T-helper 2 cell (primary cell): ENCODE measurements around the gene WIZ.
"Not testable (repeated sequence)": the region's sequence is repeated elsewhere in the genome, so short reads cannot be mapped to it uniquely, and the experiment has no call there.

Experiments used
- DNase-seq, 5 experiments: peaks; one replicate each; pipeline versions ENCODE4 v3.0.0 to v3.0.0-alpha.2; 2012 to 2022
- total RNA-seq, 2 donors: gene quantifications; one replicate each; lab custom pipeline; 2026; lab: John Stamatoyannopoulos, UW

The WIZ gene, protein sequence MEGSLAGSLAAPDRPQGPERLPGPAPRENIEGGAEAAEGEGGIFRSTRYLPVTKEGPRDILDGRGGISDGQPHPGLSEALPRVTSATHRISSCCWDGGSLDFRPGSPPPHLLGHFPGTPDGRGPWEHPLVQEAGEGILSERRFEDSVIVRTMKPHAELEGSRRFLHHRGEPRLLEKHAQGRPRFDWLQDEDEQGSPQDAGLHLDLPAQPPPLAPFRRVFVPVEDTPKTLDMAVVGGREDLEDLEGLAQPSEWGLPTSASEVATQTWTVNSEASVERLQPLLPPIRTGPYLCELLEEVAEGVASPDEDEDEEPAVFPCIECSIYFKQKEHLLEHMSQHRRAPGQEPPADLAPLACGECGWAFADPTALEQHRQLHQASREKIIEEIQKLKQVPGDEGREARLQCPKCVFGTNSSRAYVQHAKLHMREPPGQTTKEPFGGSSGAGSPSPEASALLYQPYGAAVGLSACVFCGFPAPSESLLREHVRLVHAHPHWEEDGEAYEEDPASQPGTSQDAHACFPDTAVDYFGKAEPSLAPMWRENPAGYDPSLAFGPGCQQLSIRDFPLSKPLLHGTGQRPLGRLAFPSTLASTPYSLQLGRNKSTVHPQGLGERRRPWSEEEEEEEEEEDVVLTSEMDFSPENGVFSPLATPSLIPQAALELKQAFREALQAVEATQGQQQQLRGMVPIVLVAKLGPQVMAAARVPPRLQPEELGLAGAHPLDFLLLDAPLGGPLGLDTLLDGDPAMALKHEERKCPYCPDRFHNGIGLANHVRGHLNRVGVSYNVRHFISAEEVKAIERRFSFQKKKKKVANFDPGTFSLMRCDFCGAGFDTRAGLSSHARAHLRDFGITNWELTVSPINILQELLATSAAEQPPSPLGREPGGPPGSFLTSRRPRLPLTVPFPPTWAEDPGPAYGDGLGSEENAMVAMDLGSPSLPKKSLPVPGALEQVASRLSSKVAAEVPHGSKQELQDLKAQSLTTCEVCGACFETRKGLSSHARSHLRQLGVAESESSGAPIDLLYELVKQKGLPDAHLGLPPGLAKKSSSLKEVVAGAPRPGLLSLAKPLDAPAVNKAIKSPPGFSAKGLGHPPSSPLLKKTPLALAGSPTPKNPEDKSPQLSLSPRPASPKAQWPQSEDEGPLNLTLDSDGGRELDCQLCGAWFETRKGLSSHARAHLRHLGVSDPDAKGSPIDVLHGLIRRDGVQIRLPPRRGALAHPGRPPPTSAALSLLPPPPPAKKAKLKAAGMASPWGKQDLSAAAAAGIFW (N-terminal part only)
- 21.5 to 32.7 reads per million in 2 donors for total RNA-seq

DNA sequence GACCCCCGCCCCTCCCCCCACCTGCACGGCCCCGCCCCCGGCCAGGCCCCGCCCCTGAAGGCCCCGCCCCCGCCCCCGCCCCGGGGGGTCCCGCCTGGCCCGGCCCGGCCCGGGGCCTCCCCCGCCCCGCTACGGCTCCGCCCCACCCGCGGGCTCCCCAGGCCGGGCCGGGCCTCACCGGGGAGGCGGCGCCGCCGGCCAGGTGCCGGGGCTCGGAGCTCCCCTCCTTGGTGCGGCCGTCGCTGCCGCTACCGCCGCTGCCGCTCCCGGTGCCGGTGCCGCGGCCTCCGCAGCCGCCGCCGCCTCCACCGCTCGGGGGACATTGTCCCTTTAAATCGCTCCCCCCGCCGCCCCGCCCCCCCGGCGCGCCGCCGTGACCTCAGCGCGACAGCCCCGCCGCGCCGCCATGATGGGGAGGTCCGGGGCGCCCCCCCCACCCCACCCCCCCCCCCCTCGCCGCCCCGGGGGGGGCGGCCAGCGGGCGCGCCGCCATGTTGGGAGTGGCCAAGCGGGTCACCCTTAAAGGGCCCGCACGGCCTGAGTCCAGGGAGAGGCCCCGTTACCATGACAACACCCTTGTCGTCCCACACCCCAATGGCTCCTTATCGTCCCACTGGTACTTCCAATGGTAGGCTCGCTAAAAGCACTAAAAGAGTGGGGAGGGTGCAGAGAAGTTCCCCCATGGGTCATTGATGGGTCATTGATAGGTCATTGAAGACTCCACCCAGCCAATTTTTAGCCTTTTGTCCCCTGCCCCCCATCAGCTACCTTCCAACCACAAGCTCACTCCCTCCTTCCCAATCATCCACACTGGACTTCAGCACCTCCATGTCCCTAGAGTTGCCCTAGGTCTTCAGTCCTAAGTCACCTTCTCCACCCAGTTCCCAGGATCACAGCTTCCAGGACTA is at the start of gene WIZ:
Gene WIZ, minus strand, starts transcription at position 337 of the 908 bp plus-strand sequence. CDS start 1,649 bp downstream, outside the sequence.
- peak; percentile 72 to 89 (median 78) for DNase-seq

DNA sequence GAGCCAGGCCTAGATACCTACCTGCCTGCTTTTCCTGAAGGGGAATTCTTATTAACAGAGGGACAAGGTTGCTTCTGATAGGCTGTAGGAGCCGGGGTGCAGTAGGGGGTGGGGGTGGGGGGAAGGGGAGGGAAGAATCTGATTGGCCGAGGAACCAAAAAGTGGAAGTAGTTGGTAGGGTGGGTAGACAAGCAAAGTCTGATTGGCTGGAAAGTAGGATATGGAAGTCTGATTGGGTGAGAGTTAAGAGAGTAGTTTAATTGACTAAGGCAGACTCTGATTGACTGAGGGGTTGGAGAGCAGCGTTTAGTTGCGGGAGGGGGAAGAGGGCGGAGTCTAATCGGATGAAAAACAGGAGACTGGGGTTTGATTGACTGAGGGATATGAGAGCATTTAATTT is 49.2 kb upstream of the WIZ start:
- peak in 1 of 5 experiments; percentile 38 for DNase-seq

DNA sequence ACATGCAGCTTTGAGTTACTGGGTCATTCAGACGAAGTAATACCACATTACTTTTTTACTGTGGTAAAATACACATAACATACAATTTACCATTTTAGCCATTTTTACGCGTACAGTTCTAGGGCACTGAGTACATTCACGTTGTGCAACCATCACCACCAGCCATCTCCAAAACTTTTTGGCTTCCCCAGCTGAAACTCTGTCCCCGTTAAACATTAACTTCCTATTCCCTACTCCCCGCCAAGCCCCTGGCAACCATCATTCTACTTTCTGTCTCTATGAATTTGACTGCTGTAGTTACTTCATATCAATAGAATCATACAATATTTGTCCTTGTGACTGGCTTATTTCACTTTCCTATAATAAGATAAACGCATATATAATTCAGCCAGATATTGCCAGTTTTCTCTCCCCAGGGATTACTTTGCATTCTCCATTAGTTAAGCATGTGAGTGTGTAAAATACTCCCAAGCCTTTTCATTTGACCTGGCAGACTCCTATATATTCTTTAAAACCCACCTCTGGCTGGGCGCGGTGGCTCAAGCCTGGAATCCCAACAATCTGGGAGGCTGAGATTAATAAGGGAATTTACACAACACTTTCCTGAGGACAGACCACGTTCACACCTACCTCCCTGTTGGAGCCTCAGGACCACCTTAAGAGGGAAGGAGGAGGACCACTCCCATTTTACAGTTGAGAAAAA is 48.6 kb upstream of the WIZ start:
- DNase-seq: no peak

DNA sequence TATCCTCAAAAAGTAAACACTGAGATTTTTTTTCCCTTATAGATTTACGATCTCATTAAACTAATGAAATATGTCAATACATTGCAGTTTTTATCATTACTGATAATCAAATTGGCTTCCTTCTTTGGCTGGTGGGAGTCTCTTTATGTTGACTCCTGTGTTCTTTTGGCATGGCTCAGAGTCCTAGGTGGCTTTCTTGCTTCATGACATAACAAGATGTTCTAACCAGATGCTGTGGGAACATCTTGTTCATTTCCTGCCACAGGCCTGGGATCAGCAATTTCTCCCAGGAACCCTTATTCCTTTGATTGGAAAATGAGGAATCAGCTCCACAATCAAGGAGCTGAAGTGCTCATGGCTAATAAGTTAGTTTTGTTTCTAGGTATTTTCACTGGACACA is 45.4 kb upstream of the WIZ start:
- DNase-seq: no peak

DNA sequence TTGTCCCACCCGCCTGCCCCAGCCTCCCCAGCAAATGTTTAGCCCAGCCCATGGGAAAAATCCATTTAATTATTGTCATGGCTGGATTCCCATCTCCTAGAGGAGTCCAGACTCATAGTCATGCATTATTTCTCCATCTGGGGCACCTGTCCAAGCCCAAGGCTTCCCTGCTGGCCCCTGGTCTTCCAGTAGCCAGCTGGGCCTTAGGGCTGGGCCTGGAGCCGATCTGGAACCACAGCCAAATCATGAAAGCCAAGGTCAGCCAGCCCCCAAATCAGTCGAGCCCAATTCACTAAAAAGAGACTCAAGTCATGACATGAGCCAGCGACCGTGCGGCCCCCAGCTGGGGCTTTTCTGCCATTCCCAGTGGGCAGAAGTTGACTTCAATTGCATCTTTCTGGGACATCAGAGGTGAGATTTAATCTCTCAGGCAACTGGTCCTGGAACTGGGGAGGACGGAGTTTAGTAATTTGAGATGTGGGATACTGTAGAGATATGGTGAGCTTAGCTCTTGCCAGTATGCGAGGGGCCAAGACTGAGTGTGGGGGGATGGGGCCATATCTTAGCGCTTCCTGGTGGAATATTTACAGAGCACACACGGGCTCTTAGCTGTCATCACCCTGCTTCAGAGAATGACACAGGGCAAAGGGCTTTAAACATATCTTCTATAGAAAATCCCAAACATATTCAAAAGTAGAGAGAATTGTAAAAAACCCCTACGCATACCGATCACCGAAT is 38.9 kb upstream of the WIZ start:
- DNase-seq: no peak

DNA sequence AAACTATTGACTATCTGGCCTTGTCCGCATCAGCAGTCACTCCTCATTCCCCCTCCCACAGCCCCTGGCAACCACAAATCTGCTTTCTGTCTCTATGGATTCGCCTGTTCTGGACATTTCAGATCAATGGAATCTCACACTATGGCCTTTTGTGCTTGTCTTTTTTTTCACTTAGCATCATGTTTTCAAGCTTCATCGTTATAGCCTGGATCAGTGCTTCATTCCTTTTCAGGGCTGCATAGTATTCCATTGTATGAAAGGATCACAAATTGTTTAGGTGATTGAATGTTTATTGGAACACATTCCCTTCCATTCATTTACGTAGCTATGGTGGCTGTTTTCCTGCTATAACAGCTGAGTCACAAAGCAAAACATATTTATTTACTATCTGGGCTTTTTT is 37.3 kb upstream of the WIZ start:
- no peak for DNase-seq

DNA sequence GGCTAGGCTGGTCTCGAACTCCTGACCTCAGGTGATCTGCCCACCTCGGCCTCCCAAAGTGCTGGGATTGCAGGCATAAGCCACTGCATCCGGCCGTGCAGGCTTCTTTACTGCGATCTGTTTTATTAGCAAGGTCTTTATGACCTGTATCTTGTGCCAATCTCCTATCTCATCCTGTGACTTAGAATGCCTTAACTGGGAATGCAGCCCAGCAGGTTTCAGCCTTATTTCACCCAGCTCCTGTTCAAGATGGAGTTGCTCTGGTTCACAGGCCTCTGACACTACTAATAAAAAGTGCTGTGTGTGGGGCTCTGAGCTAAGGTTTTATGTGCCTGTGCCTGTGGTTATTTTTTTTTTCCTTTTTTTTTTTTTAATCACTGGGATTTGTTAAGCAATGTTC is 36.0 kb upstream of the WIZ start:
- DNase-seq: not testable (repeated sequence)

DNA sequence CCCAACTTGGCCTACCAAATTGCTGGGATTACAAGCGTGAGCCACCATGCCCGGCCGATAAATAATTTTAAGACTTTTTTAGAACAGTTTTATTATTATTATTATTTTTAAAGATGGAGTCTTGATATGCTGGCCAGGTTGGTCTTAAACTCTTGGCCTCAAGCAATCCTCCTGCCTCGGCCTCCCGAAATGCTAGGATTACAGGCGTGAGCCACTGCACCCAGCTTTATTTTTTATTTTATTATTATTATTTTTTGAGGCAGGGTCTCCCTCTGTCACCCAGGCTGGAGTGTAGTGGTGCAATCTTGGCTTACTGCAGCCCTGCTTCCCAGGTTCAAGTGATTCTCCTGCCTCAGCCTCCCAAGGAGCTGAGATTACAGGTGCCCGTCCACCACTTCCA is 31.2 kb upstream of the WIZ start:
- DNase-seq: not testable (repeated sequence)

DNA sequence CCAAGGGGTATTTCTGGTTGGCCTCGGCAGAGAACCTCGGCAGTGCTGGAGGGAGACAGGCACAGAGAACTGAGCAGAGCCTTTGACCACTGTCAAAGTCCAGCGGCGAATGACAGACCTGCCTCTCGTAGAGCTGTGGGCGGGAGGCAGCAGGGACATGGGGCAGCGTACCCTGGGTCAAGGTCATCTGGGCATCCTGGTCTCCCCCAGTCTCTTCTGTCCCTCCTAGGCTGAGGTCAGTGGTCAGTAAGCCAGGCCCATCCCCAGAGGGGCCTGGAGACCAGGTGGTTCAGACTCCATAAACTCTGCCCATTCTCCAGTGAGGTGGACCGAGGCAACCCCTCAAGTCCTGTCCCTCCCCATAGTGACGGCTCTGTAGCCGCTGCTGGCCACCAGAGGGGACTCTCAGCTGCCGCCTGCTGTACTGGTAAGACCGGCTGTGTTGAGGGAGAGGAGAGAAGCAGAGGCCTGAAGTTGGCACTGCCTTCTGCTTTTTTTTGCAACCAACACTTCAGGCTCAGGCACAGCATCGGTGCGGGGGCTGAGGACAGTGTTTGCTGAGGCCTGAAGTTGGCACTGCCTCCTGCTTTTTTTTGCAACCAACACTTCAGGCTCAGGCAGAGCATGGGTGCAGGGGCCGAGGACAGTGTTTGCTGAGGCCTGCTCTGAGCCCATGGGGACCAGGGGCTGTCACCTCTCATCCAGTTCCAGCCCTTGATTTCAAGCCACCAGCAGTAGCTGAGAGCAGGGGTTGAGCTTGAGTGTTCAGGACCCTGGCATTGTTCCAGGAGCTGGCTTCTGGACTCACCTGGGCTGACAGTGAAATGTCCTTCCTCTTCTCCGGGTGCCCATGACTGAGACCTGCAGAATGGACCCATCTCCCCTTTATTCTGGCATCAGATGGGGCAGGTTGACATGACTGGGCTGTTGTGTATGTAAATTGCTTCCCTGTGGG is 29.9 kb upstream of the WIZ start, which contains the start of gene PGLYRP2:
Gene PGLYRP2, minus strand, starts transcription at position 111 of the 955 bp plus-strand sequence. CDS start 130 bp downstream, outside the sequence.
- no peak for DNase-seq

DNA sequence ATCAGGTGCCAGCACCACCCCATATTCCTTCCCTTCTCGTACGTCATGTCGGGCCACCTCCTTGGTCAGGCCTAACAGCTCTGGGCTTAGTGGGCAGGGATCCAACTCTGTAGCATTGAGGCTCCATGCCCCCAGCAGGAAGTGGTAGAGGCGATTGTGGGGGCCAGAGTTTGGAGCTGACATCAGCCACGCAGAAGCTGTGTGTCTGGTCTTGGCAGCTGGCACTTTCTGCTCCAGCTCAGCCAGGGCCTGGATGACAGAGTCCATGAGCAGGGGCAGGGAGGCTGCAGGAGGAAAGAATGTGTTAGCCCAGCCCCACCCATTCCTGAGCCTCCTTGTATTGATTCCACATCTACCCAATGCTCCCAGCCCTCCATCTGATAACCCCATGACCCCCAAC is 26.6 kb upstream of the WIZ start:
- no peak for DNase-seq

DNA sequence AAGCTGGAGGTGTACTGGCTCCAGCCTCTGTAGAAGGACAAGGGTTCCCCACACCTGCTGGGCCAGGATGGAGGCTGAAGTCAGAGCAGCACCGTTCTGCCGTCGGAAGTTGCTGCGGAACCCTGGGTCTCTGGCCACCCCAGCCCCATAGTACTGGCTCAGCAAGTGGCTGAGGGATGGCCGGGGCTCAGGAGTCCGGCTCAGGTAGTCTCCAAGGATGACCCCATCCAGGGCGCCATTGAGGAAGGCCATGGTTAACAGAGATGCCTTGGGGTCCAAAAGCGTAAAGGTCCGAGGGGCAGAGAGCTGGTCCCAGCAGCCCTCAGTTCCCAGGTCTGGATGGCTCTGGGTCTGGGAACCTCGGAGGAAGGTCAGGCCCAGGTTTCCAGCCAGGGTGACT is 25.9 kb upstream of the WIZ start:
- no peak for DNase-seq

DNA sequence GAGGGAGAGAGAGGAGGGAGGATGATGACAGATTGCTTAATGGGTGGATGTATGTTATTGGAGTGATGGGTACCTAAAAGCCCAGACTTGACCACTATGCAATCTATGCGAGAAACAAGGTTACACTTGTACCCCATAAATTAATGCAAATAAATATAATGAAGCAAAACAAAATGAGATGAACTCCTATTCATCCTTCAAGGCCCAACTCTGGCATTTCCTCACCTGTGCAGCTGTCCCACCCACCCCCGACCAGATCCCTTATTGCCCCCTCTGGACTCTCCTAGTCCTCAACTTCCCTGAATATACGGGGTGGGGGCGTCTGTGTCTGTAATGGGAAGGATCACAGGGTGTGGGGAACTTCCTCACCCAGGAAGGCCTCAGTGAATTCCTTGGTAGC is 25.4 kb upstream of the WIZ start:
- DNase-seq: no peak

DNA sequence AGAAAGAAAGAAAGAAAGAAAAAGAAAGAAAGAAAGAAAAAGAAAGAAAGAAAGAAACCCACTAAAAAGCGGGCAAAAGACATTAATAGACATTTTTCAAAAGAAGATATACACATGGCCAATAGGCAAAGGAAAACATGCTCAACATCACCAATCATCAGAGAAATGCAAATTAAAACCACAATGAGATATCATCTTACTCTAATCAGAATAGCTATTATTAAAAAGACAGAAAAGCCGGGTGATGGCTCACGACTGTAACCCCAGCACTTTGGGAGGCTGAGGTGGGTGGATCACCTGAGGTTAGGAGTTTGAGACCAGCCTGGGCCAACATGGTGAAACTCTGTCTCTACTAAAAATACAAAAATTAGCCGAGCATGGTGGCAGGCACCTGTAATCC is 24.1 kb upstream of the WIZ start:
- DNase-seq: not testable (repeated sequence)

DNA sequence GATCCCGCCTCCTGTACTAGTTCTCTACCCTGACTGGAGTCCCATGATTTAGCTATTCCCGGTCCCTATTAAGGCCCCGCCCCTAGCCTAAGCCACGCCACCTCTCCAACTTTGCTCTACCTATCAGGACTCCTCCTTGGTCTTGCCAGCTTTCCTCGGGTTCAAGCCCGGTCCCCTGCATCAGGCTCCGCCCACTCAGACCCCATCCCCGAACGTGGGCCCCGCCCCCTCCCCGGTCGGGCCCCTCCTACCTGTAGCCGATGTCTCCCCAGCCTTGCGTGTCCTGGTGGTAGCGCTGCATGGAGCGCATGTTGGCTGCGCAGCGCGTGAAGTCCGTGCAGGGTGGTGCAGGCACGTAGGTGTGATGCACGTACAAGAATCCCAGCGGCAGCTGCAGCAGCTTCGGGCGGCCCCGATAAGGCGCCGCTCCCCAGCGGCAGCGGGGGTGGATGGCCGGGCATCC is 21.9 kb upstream of the WIZ start:
- no peak for DNase-seq

DNA sequence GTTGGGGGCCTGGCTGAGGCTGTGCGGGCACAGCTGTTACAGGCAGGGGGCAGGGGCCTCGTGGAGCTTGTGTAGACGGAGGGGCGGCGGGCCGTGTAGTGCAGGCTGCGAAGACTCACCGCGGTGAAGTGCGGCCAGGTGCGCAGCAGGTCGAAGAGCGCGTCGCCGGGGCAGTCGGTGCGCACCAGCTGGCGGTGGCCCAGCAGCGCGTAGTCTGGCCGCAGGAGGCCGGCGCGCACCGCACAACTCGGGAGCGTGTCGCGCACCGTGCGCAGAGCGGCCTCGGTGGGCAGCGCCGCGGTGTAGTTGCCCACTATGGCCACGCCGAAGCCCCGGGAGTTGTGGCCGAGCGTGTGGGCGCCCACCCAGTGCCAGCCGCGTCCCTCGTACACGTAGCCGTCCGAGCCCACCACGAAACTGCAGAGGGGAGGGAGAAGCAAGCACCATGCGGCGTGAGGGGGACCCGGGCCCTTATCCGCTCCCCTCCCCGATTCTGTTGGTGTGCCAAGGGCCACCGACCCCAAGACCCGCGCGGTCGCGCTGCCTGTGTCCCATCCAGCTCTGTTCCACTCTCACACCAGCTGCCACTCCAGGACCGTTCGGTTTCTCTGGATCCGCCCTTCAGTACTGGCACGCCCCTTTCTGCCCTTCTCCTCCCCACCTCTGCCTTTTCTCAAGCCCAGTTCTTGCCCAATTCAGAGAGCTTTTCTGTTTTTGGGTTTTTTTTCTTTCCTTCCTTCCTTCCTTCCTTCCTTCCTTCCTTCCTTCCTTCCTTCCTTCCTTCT is 19.9 kb upstream of the WIZ start:
- no peak for DNase-seq

DNA sequence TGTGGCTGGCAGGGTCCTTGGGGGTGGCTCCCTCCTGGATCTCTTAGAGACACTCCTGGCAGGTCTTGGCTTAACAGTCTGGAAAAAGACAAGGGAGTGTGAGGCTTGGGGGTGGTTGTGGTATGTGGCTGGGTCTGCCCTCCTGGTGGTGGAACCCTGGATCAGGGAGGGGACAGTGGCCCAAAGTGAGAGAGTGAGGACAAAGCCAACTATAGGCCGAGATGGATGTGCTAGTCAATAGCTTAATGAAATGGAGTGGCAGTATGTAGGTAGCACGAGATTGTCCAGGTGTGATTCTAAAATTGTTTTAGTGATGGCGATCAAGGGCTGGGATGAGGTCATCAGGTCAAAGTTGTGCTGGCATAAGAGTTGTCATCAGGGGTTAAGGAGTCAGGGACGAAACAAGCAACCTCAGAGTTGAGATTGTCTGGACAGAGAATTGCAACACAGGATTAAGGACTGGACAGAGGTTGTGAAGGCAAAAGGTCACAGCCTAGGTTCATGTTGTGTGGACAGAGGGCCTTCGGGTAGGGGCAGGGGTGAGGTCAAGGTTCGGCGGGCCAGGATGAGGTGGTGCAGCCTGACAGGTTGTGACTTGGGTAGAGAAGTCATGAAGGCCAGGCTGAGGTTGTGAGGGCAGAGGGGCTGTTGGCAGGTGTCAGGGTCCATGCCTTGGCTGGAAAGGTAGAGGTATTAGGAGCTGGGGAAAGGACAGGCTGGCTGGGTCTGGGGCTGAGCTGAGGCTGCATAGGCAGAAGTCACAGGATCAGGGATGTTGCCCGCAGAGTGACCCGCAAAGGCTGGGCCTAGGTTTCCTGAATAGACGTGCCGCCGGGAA is 19.1 kb upstream of the WIZ start:
- no peak for DNase-seq

DNA sequence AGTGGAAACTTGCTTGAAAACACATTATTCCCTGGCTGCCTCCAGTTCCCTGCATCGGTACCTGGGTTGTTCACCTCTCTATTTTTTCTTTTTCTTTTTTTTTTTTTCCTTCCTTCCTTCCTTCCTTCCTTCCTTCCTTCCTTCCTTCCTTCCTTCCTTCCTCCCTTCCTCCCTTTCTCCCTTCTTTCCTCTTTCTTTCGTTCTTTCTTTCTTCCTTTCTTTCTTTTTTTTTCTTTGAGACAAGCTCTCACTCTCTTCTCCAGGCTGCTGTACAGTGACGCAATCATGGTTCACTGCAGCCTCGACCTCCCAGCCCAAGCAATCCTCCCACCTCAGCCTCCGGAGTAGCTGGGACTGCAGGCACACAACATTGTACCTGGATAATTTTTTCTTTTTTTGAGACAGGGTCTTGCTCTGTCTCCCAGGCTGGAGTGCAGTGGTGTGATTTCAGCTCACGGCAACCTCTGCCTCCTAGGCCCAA is 18.0 kb upstream of the WIZ start:
- DNase-seq: no peak
